Fibroblast of lung (primary cell): Measurements from ENCODE around the gene ARHGEF11.

Source experiments
- EZH2 ChIP-seq: IDR thresholded peaks from 2 replicates; pipeline ENCODE4 v1.5.1; 2012; ENCODE audit warnings: low read length, control low read depth, mild to moderate bottlenecking; ENCODE audit errors: missing control alignments
- TF ChIP-seq, protein P1 (sequence below), 2 donors: IDR thresholded peaks in 1 of 2; conservative IDR thresholded peaks in 1 of 2; 1 replicate in 1 of 2; 2 replicates in 1 of 2; pipeline ENCODE4 v1.5.1; 2011 to 2012; ENCODE audit warnings: low read length in 2 of 2, control low read depth in 1 of 2, inconsistent platforms in 1 of 2, low read depth in 1 of 2, mild to moderate bottlenecking in 1 of 2

GRCh38 chr1:156922986-156923669 is 122.4 kb downstream of the ARHGEF11 start:
- TF ChIP-seq, protein P1, sequence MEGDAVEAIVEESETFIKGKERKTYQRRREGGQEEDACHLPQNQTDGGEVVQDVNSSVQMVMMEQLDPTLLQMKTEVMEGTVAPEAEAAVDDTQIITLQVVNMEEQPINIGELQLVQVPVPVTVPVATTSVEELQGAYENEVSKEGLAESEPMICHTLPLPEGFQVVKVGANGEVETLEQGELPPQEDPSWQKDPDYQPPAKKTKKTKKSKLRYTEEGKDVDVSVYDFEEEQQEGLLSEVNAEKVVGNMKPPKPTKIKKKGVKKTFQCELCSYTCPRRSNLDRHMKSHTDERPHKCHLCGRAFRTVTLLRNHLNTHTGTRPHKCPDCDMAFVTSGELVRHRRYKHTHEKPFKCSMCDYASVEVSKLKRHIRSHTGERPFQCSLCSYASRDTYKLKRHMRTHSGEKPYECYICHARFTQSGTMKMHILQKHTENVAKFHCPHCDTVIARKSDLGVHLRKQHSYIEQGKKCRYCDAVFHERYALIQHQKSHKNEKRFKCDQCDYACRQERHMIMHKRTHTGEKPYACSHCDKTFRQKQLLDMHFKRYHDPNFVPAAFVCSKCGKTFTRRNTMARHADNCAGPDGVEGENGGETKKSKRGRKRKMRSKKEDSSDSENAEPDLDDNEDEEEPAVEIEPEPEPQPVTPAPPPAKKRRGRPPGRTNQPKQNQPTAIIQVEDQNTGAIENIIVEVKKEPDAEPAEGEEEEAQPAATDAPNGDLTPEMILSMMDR (conservative IDR thresholded peaks at IDR 0.05 in 1 of 2, IDR thresholded peaks at IDR 0.05 in 1 of 2; ENCODE audit: low read depth in 1 of 2, low read length in 2 of 2), result no peak
- TF ChIP-seq EZH2, result peak; percentile 94
